Tibial artery (tissue), 4 donors: ENCODE results near the gene CNGA4.

Experiments used
- DNase-seq, 2 donors: peaks; one replicate each; pipeline ENCODE4 v3.0.0-alpha.2; 2019
- H3K27ac ChIP-seq, 2 donors: fragments of 200-600 bp; sonication (generic) in 1 of 2; 1 replicate in 1 of 2; 2 replicates in 1 of 2; pipeline ENCODE4 v1.5.1; 2018 to 2019; ENCODE audit warnings: mild to moderate bottlenecking in 1 of 2
- H3K27me3 ChIP-seq, 2 donors: fragments of 200-600 bp; sonication (generic) in 1 of 2; one replicate each; pipeline versions ENCODE4 v1.5.1 to v1.6.0; 2016 to 2019
- H3K36me3 ChIP-seq, 3 donors: fragments of 200-600 bp; sonication (generic) in 2 of 3; one replicate each; pipeline ENCODE4 v1.5.1; 2016 to 2019; ENCODE audit warnings: mild to moderate bottlenecking in 2 of 3
- H3K4me1 ChIP-seq, 4 donors: fragments of 200-600 bp; sonication (generic) in 2 of 4; 1 replicate in 3 of 4; 2 replicates in 1 of 4; pipeline ENCODE4 v1.5.1; 2016 to 2019
- H3K4me3 ChIP-seq, 2 donors: fragments of 200-600 bp; sonication (generic) in 1 of 2; 1 replicate in 1 of 2; 2 replicates in 1 of 2; pipeline ENCODE4 v1.5.1; 2018 to 2019; ENCODE audit warnings: mild to moderate bottlenecking in 2 of 2
- H3K9me3 ChIP-seq, 3 donors: fragments of 200-600 bp; sonication (generic) in 1 of 3; one replicate each; pipeline ENCODE4 v1.5.1; 2016 to 2019
- CTCF ChIP-seq, 2 experiments: fragments of 200-600 bp in 1 of 2; fragments of 450-650 bp in 1 of 2; IDR thresholded peaks; one replicate each; pipeline ENCODE4 v1.5.1; 2017 to 2019; ENCODE audit warnings: antibody characterized with exemption in 2 of 2, mild to moderate bottlenecking in 1 of 2, moderate library complexity in 1 of 2
- intact Hi-C: fragments of 100-400 bp; cut with DNase I; formaldehyde crosslinking; loops from one replicate; pipeline ENCODE4 v1.15.0; 2023; ENCODE audit warnings: low total_unique reads

CNGA4 gene

DNA sequence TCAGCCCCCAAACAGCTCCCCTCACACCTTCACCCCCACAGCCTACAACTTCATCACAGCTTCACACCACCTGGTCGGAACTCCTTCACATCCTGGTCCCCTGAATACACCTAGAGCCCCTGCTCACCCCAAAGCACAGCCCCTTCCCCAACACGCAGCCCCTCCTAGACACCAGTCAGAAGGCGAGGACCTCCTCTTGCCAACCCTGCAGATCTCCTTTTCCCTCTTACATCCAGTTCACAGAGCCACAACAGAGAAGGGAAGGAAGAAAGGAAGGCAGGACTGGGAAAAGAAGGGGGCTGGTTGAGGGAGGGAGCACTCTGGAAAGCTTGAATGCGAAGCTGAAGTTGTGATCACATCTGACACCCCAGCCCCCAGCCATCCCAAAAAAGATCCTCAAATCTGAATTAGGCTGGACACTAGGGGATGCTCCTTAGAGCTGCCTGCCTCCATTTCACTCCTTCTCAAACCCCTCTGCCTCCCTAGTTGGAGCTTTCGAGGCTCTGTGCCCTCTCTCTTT, 21.4 kb downstream of the CNGA4 start:
- H3K4me3 ChIP-seq: no peak overlapping the region

GRCh38 chr11:6263662-6264061, 24.8 kb downstream of the CNGA4 start:
- no peak for DNase-seq
- no peaks in the 10 kb centered on the region for H3K9me3 ChIP-seq
- TF ChIP-seq CTCF (IDR thresholded peaks at IDR 0.05): no peak
- peaks cover 0 to 31% of the 10 kb centered on the region in 2 donors for H3K27me3 ChIP-seq
- no peak overlapping the region for H3K4me3 ChIP-seq
- intact Hi-C loops: no loop called here
- H3K4me1 ChIP-seq: peaks cover 0 to 16% (median 14%) of the 10 kb centered on the region in 4 donors
- H3K27ac ChIP-seq: no peak overlapping the region
- no peaks in the 10 kb centered on the region for H3K36me3 ChIP-seq

More for the DNA sequence above, 21.4 kb downstream of the CNGA4 start:
- TF ChIP-seq CTCF (IDR thresholded peaks at IDR 0.05): no peak
- H3K27me3 ChIP-seq: peaks cover 0 to 52% of the 10 kb centered on the region in 2 donors
- no peak for DNase-seq
- peaks cover 0 to 19% (median 16%) of the 10 kb centered on the region in 4 donors for H3K4me1 ChIP-seq
- intact Hi-C loops: no loop called here
- H3K9me3 ChIP-seq: no peaks in the 10 kb centered on the region
- H3K27ac ChIP-seq: no peak overlapping the region
- H3K36me3 ChIP-seq: no peaks in the 10 kb centered on the region

DNA sequence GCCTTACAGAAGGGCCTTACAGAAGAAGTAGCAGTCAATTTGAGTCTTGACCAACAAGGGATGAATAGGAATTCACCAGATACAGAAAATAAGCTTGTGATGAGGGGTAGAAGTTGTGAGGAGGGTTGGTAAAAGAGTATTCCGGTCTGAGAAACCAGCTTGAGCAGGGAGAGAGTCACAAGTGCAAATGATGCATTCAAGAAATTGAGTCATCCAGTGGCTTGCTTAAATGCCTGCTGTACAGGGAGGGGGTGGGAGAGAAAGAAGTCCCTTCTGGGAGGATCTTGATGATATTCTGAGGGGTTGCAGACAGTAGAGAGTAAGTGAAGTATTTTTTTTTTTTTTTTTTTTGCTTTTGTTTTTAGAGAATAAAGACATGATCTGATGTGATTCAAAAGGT, 29.9 kb downstream of the CNGA4 start:
- H3K36me3 ChIP-seq: no peaks in the 10 kb centered on the region
- DNase-seq: no peak
- TF ChIP-seq CTCF (IDR thresholded peaks at IDR 0.05): no peak
- no peaks in the 10 kb centered on the region for H3K9me3 ChIP-seq
- peaks cover 0 to 12% of the 10 kb centered on the region in 2 donors for H3K27me3 ChIP-seq
- H3K27ac ChIP-seq: no peak overlapping the region
- H3K4me1 ChIP-seq: peaks cover 0 to 8% (median 5%) of the 10 kb centered on the region in 4 donors
- no peak overlapping the region for H3K4me3 ChIP-seq
- intact Hi-C loops: no loop called here

DNA sequence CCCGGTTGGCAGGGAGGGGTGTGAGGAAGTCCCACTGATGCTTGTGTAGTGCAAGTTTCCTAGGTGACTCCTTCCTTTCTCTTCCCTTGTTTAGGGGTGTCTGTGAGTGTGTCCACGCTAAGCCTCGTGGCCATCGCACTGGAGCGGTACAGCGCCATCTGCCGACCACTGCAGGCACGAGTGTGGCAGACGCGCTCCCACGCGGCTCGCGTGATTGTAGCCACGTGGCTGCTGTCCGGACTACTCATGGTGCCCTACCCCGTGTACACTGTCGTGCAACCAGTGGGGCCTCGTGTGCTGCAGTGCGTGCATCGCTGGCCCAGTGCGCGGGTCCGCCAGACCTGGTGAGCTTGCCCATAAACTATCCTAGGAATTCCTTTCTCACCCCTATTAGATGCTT, 31.1 kb downstream of the CNGA4 start:
- no peak overlapping the region for H3K27ac ChIP-seq
- intact Hi-C loops: no loop called here
- no peak overlapping the region for H3K4me3 ChIP-seq
- TF ChIP-seq CTCF (IDR thresholded peaks at IDR 0.05): no peak
- DNase-seq: no peak
- H3K36me3 ChIP-seq: no peaks in the 10 kb centered on the region
- H3K4me1 ChIP-seq: peaks cover 0 to 8% (median 5%) of the 10 kb centered on the region in 4 donors
- H3K9me3 ChIP-seq: no peaks in the 10 kb centered on the region
- peaks cover 0 to 9% of the 10 kb centered on the region in 2 donors for H3K27me3 ChIP-seq

GRCh38 chr11:6270584-6271246, 31.8 kb downstream of the CNGA4 start:
- Histone ChIP-seq H3K27ac (no peak overlapping the region), H3K27me3 (peaks cover 0 to 8% of the 10 kb centered on the region in 2 donors), H3K4me1 (peaks cover 0 to 8% (median 5%) of the 10 kb centered on the region in 4 donors), H3K9me3 (no peaks in the 10 kb centered on the region), H3K36me3 (no peaks in the 10 kb centered on the region), H3K4me3 (no peak overlapping the region)
- no peak for TF ChIP-seq CTCF (IDR thresholded peaks at IDR 0.05)
- no peak for DNase-seq
- intact Hi-C loops: no loop called here
